ENCODE measurements around the gene C6orf58.

C6orf58 gene

DNA sequence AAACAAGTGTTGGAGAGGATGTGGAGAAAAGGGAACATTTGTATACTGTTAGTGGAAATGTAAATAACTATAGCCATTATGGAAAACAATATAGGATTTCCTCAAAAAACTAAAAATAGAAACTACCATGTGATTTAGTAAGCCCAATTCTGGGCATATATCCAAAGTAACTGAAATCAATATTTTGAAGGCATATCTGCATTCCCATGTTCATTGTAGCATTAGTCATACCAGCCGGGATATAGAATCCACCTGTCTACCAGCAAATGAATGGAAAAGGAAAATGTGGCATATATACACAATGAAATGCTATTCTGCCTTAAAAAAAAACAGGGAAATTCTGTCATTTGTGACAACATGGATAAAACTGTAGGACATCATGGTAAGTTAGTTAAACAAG is 15.3 kb upstream of the C6orf58 start:
- H3K4me3 ChIP-seq (ENCODE audit: low read depth, low read length, poor library complexity, severe bottlenecking): no peak overlapping the region
- H3K36me3 ChIP-seq (ENCODE audit: insufficient read depth, low read length): no peaks in the 10 kb centered on the region
- no peak overlapping the region for H2AFZ ChIP-seq (ENCODE audit: low read length)
- no peaks in the 10 kb centered on the region for H4K20me1 ChIP-seq (ENCODE audit: insufficient read depth, low read length)
- no peaks in the 10 kb centered on the region for H3K9me2 ChIP-seq (ENCODE audit: low read depth, low read length)
- no peak overlapping the region for H3K4me2 ChIP-seq (ENCODE audit: low read length)
- H3K9ac ChIP-seq (ENCODE audit: low read length): no peak overlapping the region
- H3K4me1 ChIP-seq (ENCODE audit: insufficient read depth, low read length, severe bottlenecking): no peaks in the 10 kb centered on the region
- no peak overlapping the region for H3K27ac ChIP-seq (ENCODE audit: low read depth, low read length, poor library complexity, severe bottlenecking)
- no peaks in the 10 kb centered on the region for H3K79me2 ChIP-seq (ENCODE audit: insufficient read depth, low read length)
- no peaks in the 10 kb centered on the region for H3F3A ChIP-seq (ENCODE audit: insufficient read depth, low read length)
- TF ChIP-seq, protein P1, sequence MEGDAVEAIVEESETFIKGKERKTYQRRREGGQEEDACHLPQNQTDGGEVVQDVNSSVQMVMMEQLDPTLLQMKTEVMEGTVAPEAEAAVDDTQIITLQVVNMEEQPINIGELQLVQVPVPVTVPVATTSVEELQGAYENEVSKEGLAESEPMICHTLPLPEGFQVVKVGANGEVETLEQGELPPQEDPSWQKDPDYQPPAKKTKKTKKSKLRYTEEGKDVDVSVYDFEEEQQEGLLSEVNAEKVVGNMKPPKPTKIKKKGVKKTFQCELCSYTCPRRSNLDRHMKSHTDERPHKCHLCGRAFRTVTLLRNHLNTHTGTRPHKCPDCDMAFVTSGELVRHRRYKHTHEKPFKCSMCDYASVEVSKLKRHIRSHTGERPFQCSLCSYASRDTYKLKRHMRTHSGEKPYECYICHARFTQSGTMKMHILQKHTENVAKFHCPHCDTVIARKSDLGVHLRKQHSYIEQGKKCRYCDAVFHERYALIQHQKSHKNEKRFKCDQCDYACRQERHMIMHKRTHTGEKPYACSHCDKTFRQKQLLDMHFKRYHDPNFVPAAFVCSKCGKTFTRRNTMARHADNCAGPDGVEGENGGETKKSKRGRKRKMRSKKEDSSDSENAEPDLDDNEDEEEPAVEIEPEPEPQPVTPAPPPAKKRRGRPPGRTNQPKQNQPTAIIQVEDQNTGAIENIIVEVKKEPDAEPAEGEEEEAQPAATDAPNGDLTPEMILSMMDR (IDR thresholded peaks at IDR 0.05; ENCODE audit: low read length): no peak
- no peak for TF ChIP-seq EZH2 (IDR thresholded peaks at IDR 0.05; ENCODE audit: borderline replicate concordance, low read length)
- H3K9me3 ChIP-seq (ENCODE audit: low read length): no peaks in the 10 kb centered on the region
- no peaks in the 10 kb centered on the region for H3K27me3 ChIP-seq (ENCODE audit: insufficient read depth, low read length)

DNA sequence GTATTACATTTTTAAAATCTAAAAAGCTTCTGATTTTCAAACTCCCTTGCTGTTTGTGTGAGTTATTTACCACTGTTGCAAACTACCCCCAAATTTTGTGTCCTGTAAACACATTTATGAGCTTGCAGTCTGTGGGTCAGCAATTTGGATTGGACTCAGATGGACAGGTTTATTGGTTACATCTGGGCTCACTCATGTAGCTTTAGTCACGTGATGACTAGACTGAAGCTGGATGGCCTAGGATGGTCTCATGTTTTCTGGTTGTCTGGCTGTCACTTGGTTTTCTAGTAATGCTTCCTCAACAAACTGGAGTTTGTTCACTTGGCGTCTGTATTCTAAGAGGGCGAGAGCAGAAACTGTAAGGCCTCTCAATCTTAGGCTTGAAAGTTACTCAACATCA is 12.2 kb upstream of the C6orf58 start:
- H3K27ac ChIP-seq (ENCODE audit: low read depth, low read length, poor library complexity, severe bottlenecking): no peak overlapping the region
- H4K20me1 ChIP-seq (ENCODE audit: insufficient read depth, low read length): no peaks in the 10 kb centered on the region
- TF ChIP-seq, protein P1 (IDR thresholded peaks at IDR 0.05; ENCODE audit: low read length): no peak
- TF ChIP-seq EZH2 (IDR thresholded peaks at IDR 0.05; ENCODE audit: borderline replicate concordance, low read length): no peak
- H3K27me3 ChIP-seq (ENCODE audit: insufficient read depth, low read length): no peaks in the 10 kb centered on the region
- no peak overlapping the region for H3K4me3 ChIP-seq (ENCODE audit: low read depth, low read length, poor library complexity, severe bottlenecking)
- no peaks in the 10 kb centered on the region for H3F3A ChIP-seq (ENCODE audit: insufficient read depth, low read length)
- H2AFZ ChIP-seq (ENCODE audit: low read length): no peak overlapping the region
- H3K79me2 ChIP-seq (ENCODE audit: insufficient read depth, low read length): no peaks in the 10 kb centered on the region
- H3K4me2 ChIP-seq (ENCODE audit: low read length): no peak overlapping the region
- H3K36me3 ChIP-seq (ENCODE audit: insufficient read depth, low read length): no peaks in the 10 kb centered on the region
- no peaks in the 10 kb centered on the region for H3K9me2 ChIP-seq (ENCODE audit: low read depth, low read length)
- H3K4me1 ChIP-seq (ENCODE audit: insufficient read depth, low read length, severe bottlenecking): no peaks in the 10 kb centered on the region
- no peak overlapping the region for H3K9ac ChIP-seq (ENCODE audit: low read length)
- no peaks in the 10 kb centered on the region for H3K9me3 ChIP-seq (ENCODE audit: low read length)

DNA sequence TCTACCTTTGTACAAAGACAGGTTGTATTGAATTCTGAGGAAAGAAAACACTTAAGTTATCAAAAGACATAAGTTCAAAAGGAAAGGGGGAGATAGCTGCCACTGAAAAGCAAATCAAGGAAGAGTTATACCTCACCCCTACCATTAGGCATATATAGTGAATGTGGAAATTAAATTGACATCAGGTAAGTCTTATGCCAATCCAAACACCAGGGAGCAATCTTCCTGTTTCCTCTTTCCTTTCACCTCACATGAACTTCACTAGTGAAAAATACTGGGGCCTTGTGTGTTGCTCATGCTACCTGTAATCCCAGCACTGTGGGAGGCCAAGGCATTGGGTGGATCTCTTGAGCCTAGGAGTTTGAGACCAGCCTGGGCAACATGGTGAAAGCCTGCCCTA is 10.9 kb upstream of the C6orf58 start:
- no peaks in the 10 kb centered on the region for H3K9me3 ChIP-seq (ENCODE audit: low read length)
- H3K27ac ChIP-seq (ENCODE audit: low read depth, low read length, poor library complexity, severe bottlenecking): no peak overlapping the region
- H3F3A ChIP-seq (ENCODE audit: insufficient read depth, low read length): no peaks in the 10 kb centered on the region
- H3K4me1 ChIP-seq (ENCODE audit: insufficient read depth, low read length, severe bottlenecking): no peaks in the 10 kb centered on the region
- no peak overlapping the region for H3K4me2 ChIP-seq (ENCODE audit: low read length)
- H3K36me3 ChIP-seq (ENCODE audit: insufficient read depth, low read length): no peaks in the 10 kb centered on the region
- no peaks in the 10 kb centered on the region for H3K27me3 ChIP-seq (ENCODE audit: insufficient read depth, low read length)
- no peaks in the 10 kb centered on the region for H4K20me1 ChIP-seq (ENCODE audit: insufficient read depth, low read length)
- H3K9me2 ChIP-seq (ENCODE audit: low read depth, low read length): no peaks in the 10 kb centered on the region
- H3K9ac ChIP-seq (ENCODE audit: low read length): no peak overlapping the region
- H3K79me2 ChIP-seq (ENCODE audit: insufficient read depth, low read length): no peaks in the 10 kb centered on the region
- no peak overlapping the region for H2AFZ ChIP-seq (ENCODE audit: low read length)
- TF ChIP-seq, protein P1 (IDR thresholded peaks at IDR 0.05; ENCODE audit: low read length): no peak
- TF ChIP-seq EZH2 (IDR thresholded peaks at IDR 0.05; ENCODE audit: borderline replicate concordance, low read length): no peak
- H3K4me3 ChIP-seq (ENCODE audit: low read depth, low read length, poor library complexity, severe bottlenecking): no peak overlapping the region

All from OCI-LY1 (cell line).